GM12873 (cell line): ENCODE results near the gene NELFB.

Experiments used
- CTCF ChIP-seq: IDR thresholded peaks from 2 replicates; pipeline ENCODE4 v1.5.1; 2012; ENCODE audit warnings: low read depth, mild to moderate bottlenecking, moderate library complexity, low read length, control low read depth; ENCODE audit not compliant: insufficient read depth; ENCODE audit errors: missing control alignments

The NELFB gene

GRCh38 chr9:137311171-137311985 is 56.3 kb downstream of the NELFB start:
- no peak for TF ChIP-seq CTCF

- no peak for TF ChIP-seq CTCF
These were observed 57.1 kb downstream of the NELFB start for GRCh38 chr9:137311986-137312851.

- TF ChIP-seq CTCF: no peak
These were observed 57.8 kb downstream of the NELFB start for GRCh38 chr9:137312852-137313325.

GRCh38 chr9:137313326-137313936 is 58.3 kb downstream of the NELFB start:
- TF ChIP-seq CTCF: no peak

- TF ChIP-seq CTCF: no peak
These were observed 58.9 kb downstream of the NELFB start for GRCh38 chr9:137313956-137314560.

GRCh38 chr9:137314561-137315560 is 59.7 kb downstream of the NELFB start:
- TF ChIP-seq CTCF: no peak
